GM21786 (cell line): ENCODE results near the gene MAP7.

Experiments used
- ATAC-seq: cut with Tn5 transposase; IDR thresholded peaks from one replicate; pipeline ENCODE4 v1.9.1; 2021; ENCODE audit not compliant: unreplicated experiment

MAP7 gene

GRCh38 chr6:136566007-136566487, 15.8 kb upstream of the MAP7 start:
- no peak for ATAC-seq

GRCh38 chr6:136564180-136564579, 14.0 kb upstream of the MAP7 start:
- ATAC-seq: no peak

- no peak for ATAC-seq
Observed at GRCh38 chr6:136563386-136564152, 13.3 kb upstream of the MAP7 start.

GRCh38 chr6:136562211-136562610, 12.0 kb upstream of the MAP7 start:
- no peak for ATAC-seq

- ATAC-seq: no peak
Observed at GRCh38 chr6:136553166-136553787, 3.1 kb upstream of the MAP7 start.

- ATAC-seq: no peak
Observed at GRCh38 chr6:136552054-136552453, 1.8 kb upstream of the MAP7 start.

- no peak for ATAC-seq
Observed at GRCh38 chr6:136551103-136551502, 881 bp upstream of the MAP7 start.

- ATAC-seq: peak; percentile 53
Observed at GRCh38 chr6:136550045-136550329, 235 bp downstream of the MAP7 start.

- ATAC-seq: peak; percentile 2
Observed at GRCh38 chr6:136549300-136550044, 750 bp downstream of the MAP7 start.

GRCh38 chr6:136548582-136549299, 1.5 kb downstream of the MAP7 start:
- ATAC-seq: no peak

GRCh38 chr6:136547871-136548270, 2.4 kb downstream of the MAP7 start:
- no peak for ATAC-seq

GRCh38 chr6:136547336-136547735, 2.9 kb downstream of the MAP7 start:
- ATAC-seq: no peak

- no peak for ATAC-seq
Observed at GRCh38 chr6:136546331-136546730, 3.9 kb downstream of the MAP7 start.

- no peak for ATAC-seq
Observed at GRCh38 chr6:136544326-136544725, 5.9 kb downstream of the MAP7 start.

- ATAC-seq: no peak
Observed at GRCh38 chr6:136541395-136541794, 8.8 kb downstream of the MAP7 start.

GRCh38 chr6:136539967-136540652, 10.1 kb downstream of the MAP7 start:
- ATAC-seq: no peak

- no peak for ATAC-seq
Observed at GRCh38 chr6:136538836-136539235, 11.4 kb downstream of the MAP7 start.

GRCh38 chr6:136535880-136536650, 14.2 kb downstream of the MAP7 start:
- no peak for ATAC-seq

- ATAC-seq: no peak
Observed at GRCh38 chr6:136535017-136535765, 15.0 kb downstream of the MAP7 start.
